UCSD-AML1 (cell line): ENCODE results near the gene PRELID3B.

Source experiments
- DNase-seq: peaks from one replicate; lab custom pipeline; 2025; ENCODE audit not compliant: unreplicated experiment; lab: John Stamatoyannopoulos, UW

PRELID3B gene

GRCh38 chr20:58996226-58996611 lies 46.4 kb downstream of the PRELID3B start:
- no peak for DNase-seq

GRCh38 chr20:58995461-58996225 lies 46.9 kb downstream of the PRELID3B start:
- no peak for DNase-seq

GRCh38 chr20:58994390-58995159 lies 48.0 kb downstream of the PRELID3B start:
- DNase-seq = no peak

DNA sequence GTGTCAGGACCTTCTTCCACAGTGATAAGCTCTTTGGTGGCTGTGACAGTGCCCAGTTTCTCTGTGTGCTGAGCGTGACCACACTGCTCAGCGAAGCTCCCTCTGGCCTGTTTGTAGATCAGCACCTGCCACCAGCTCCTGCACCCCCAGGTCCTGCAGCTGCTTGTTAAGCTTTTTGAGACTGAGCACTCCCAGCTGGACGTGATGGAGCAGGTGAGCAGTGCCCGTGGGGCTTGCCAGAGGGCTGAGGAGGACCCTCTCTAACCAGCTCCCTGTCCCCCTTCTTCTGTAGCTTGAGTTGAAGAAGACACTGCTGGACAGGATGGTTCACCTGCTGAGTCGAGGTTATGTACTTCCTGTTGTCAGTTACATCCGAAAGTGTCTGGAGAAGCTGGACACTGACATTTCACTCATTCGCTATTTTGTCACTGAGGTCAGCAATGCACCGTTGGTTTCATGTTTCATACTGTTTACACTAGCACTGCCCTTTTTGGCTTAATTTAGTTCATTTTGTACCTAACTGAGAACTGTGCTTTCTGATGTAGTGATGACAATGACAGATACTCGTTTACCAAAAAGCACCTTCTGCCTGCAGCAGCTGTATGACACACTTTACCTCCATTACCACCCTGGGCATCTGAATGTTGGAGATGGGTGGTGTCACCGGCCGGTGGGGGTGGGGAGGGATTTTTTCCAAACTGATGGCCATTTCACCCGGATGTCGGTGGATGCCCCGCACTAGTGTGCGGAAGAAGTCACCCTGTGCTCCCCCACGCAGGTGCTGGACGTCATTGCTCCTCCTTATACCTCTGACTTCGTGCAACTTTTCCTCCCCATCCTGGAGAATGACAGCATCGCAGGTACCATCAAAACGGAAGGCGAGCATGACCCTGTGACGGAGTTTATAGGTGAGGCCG lies 49.0 kb downstream of the PRELID3B start:
- no peak for DNase-seq

- DNase-seq = no peak
These were observed 49.7 kb downstream of the PRELID3B start for GRCh38 chr20:58992911-58993310.

DNA sequence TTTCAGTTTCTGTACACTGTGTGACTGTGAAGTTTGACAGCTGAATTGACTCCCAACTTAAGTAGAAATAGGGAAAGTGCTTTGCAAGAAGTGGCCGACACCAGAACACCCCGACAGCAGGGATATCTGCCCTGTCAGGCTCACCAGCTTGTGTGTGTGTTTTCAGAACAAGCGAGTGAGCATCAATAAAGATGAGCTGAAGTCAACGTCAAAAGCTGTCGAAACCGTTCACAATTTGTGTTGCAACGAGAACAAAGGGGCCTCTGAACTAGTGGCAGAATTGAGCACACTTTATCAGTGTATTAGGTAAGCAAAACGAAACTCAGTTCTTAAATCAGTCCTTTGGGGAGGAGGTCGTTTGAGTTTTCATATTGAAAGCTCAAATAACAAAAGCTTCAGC lies 50.9 kb downstream of the PRELID3B start:
- DNase-seq = no peak

DNA sequence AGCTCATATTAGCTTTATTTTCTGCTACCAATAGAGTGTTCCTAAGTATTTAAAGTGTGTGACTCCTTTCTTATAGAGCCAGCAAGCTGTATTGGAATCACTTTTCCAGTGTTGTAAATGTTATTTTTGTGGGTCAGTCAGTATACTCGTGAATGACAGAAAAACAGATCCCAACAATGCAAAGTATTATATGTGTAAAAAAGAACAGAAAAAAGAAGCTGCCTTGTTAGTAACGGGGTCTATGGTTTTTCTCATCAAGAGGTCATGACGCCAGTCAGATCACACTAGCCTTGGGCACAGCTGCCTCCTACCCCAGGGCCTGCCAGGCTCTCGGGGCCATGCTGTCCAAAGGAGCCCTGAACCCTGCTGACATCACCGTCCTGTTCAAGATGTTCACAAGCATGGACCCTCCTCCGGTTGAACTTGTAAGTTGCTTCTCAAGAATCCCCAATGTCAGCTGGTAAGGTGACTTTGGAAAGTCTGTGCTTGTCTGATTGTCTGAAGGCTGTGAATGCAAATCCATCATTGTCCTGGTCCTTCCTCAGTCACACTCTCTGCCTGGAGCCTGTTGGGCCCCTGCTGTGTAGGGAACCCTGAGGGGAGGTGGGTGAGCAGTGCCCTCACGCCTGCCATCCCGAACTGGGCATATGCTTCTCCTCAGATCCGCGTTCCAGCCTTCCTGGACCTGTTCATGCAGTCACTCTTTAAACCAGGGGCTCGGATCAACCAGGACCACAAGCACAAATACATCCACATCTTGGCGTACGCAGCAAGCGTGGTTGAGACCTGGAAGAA lies 51.7 kb downstream of the PRELID3B start:
- no peak for DNase-seq

- DNase-seq = no peak
These were observed 53.4 kb downstream of the PRELID3B start for GRCh38 chr20:58989196-58989595.

GRCh38 chr20:58988565-58988882 lies 54.1 kb downstream of the PRELID3B start:
- DNase-seq = no peak

- no peak for DNase-seq
These were observed 54.6 kb downstream of the PRELID3B start for GRCh38 chr20:58987790-58988564.

- DNase-seq = no peak
These were observed 55.5 kb downstream of the PRELID3B start for GRCh38 chr20:58986968-58987517.

- DNase-seq = no peak
These were observed 56.2 kb downstream of the PRELID3B start for GRCh38 chr20:58986286-58986967.

DNA sequence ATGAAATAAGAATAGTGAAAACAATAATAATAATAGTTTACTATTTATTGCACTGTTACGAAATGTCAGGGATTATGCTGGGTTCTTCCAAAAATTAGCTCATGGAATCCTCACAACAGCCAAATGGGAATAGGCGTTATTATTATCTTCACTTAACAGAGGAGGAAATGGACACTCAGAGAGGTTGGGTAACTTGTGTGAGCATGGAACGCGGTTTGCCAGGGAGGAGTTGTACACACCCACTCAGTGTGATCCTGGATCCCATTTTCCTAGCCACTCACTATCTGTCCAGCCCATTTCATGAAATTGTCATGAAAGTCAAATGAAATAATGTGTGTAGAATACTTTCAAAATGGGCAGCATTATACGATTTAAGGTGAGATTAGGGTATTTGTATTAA lies 56.9 kb downstream of the PRELID3B start:
- DNase-seq = no peak

DNA sequence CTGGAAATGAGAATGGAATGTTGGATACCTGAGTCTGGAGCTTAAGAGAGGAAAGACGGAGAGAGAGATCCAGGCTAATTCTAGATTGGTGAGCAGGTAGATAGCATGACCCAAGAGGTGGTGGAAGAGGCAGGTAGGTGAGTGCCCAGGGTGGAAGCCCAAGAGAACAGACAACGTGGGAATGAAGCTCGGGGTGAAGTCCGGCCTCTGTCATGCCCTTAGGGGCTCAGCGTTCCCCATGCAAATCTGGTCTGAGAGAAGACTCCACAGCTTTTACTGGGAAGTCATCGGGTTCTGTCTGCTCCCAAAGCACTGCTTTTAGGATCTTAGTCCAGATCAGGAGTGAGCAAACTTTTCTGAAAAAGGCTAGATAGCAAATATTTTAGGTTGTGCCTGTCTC lies 57.9 kb downstream of the PRELID3B start:
- DNase-seq = no peak
